IPS-NIHi7 (cell line): Measurements from ENCODE around the gene THBD.
A peak's percentile ranks its signal among the peaks of the same experiment; 100 is the strongest.

ENCODE experiments used
- DNase-seq: peaks from one replicate; pipeline ENCODE4 v3.0.0; 2012; ENCODE audit warnings: mixed read lengths; ENCODE audit errors: extremely low spot score

The THBD gene, protein sequence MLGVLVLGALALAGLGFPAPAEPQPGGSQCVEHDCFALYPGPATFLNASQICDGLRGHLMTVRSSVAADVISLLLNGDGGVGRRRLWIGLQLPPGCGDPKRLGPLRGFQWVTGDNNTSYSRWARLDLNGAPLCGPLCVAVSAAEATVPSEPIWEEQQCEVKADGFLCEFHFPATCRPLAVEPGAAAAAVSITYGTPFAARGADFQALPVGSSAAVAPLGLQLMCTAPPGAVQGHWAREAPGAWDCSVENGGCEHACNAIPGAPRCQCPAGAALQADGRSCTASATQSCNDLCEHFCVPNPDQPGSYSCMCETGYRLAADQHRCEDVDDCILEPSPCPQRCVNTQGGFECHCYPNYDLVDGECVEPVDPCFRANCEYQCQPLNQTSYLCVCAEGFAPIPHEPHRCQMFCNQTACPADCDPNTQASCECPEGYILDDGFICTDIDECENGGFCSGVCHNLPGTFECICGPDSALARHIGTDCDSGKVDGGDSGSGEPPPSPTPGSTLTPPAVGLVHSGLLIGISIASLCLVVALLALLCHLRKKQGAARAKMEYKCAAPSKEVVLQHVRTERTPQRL

DNA sequence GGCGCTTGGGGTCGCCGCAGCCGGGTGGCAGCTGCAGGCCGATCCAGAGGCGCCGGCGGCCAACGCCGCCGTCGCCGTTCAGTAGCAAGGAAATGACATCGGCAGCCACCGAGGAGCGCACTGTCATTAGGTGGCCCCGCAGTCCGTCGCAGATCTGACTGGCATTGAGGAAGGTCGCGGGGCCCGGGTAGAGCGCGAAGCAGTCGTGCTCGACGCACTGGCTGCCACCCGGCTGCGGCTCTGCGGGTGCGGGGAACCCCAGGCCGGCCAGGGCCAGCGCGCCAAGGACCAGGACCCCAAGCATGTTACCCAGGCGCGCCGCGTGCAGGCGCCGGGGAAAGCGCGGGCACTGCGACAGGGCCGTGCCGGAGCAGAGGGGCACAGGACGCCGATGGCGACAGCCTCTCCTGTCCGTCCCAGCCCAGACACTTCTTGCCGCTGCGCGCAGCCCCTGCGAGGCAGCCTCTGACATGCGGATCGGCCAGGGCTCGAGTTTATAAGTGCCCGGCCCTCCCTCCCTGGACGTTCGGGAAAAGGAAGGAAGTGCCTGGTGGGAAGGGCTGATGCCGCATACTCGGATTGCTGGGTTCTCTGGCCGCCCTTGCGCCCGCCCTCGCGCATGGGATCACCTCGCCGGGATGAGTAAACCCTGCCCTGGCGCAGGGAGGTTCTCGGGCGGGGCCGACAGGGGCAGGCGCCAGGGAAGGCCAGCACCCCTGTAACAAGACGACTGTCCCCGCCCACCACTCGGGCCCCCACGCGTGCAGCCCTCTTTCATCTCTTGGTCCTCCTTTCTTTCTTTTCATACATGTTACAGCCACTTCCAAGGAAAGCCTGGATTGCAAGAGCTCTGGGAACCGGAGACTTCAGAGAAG is at the start of gene THBD:
Gene THBD (minus strand): TSS at position 472 of the 875 bp plus-strand sequence. CDS start 168 bp downstream, at position 304.
- peak; percentile 49 for DNase-seq

DNA sequence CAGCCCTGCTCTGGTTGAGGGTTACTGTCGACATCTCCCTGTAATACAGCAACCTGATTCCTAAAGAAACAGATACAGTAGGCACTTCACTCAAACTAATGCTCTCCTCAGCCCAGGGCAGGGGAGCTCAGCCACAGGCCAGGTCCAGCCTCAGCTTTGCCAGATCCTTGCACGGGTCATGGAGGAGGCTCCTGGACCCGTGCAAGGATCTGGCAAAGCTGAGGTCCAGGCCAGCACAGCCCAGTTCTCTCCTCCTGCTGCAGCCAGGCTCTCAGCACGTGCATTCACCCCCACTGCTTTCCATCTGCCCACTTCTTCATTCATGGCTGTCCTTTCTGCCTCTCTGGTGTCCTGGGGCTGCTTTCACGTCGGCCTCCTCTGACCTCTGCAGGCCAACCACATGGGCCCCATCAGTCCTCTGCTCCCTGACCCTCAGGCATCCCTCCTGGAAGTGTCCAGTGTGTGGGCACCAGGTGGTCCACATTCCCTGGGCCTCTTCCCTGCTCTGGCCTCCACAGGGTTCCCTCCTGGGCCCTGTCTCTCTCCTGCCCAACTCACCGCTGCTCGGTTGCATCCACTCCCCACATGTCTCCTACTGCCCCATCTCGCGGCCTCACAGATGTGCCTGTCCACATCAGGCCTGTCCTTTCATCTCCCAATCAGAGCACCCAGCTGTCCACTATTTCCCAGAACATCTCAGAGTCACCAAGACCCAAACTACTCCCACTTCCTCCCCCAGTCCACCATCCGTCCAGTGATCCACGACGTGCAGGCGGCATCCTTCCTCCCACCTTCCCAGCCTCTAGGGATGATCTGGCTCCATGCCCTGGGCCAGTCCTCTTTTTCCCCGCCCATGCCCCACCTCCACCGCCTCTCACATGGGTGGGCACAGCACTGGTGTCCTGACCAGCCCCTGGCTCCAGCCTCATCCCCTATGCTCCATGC is 48.4 kb upstream of the THBD start:
- no peak for DNase-seq

DNA sequence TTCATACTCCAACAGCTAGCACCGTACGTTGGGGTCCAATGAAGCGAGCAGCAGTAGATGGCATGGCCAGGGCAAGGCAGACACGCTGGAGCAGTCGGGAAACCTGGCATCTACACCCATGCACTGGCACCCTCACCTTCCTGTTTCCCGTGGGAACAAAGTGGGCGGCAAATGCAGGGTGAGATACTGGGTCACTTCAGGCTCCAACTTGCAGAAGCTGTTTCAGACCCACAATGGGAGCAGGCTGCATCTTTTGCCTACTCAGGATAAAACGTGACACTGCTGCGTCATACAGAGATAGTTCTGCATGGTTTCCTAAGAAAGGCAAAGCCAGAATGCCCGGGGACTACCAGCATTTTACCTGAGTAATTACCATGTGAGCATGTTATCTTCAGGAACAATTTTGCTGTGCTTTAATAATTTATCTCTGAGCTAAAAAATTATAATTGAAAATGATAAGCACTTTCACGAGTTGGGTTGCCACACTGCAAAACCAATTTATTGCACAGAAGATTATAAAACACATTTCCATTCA is 47.6 kb upstream of the THBD start:
- no peak for DNase-seq

DNA sequence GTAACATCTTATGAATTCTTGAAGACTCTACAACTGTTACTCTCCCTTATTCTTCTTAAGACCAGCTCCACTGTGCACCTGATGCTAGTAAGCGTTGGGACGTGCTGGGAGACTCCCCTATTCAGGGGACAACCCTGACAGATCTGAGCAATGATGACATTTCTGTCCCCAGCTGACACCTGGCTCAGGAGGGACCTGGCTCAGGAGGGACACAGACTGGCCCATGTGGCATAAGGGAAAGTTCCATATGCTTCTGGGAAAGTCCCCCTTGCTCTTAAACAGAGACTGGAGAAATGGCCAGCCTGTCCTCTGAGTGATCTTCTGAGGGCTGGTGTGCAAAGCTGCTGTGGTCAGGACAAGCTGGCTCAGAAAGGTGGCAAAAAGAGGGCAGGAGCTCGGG is 46.6 kb upstream of the THBD start:
- no peak for DNase-seq

DNA sequence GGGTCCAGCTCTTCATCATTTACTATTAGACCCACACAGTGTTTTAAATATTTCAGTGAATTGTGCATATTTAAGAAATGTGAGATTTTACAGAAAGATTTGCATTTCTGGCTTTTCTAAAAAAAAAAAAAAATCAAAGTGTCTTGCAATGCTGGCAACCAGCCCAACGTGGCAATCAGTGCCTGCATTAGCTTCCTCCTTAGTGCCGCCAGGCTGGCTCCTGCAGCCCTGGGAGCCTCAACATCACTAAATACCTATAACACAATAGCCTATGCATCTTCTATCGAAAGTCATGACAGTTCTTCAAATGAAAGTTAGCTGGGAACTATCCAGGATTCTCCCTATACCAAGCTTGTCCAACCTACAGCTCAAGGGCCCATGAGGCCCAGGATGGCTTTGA is 46.0 kb upstream of the THBD start:
- no peak for DNase-seq

DNA sequence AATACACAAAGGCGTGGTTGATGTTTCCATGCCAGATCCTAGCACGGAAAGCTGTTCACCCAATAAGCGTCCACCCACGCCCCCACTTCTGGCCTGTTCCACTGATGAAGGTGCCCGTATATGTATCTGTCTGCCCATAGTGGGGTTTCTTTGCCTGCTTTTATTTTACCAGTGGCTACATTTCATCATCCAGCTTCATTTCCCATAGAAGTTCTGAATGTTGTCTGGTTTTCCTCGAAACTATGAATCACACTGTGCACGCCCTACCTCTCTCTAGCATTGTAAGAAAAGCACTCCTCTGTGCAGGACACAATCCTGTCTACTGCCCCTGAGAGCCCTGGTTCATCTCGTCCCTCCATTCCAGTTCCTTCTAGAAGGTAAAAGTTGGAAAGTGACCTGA is 45.5 kb upstream of the THBD start:
- no peak for DNase-seq

DNA sequence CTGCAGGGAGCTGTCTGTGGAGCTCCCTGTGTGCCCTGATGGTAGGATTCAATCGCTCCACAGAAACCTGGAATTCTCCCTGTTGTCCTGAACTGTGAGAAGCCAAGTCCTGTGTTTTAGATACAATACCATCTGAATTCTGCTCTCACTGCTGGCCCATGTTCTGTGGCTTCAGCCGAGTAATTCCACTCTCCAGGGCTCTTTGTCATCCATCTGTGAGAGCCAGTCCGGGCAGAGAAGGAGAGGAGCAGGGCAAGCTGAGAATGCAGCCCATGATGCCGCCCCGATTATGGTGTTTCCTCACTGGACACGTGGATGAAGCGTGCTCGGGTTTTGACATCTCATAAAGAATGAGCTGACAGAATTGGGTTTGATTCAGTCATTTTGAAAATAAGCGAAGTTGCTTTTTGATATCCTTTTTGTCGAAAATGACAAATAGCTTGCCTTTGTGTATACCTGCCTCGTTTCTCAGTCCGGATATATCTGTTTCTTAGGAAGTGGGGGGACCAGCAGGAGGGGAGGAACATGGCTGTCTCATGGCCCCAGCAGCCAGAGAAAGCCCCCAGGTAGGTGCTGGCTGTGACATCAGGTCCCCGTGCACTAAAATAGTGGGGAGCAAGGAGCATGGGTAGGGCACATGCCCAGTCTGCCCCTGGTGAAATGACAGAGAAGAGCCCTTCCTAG is 44.9 kb upstream of the THBD start:
- DNase-seq = no peak

DNA sequence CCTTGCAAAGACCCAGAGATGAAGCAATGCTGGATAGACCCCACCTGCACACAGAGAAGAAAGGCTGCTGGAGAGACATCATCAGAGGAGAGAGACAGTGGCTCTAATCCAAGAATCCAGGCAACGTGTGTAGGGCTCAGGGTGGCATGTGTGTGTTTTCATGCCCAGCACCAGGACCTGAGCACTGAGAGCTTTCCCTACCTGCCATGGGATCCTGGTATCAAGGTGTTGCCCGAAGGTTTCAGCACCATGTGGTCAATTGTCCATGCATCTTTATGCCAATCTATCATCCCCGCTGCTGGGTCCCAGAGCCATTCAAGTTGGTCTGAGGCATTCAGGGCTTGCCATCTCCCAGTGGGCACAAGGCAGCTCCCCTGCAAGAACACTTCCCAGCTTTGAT is 44.1 kb upstream of the THBD start:
- DNase-seq = no peak

DNA sequence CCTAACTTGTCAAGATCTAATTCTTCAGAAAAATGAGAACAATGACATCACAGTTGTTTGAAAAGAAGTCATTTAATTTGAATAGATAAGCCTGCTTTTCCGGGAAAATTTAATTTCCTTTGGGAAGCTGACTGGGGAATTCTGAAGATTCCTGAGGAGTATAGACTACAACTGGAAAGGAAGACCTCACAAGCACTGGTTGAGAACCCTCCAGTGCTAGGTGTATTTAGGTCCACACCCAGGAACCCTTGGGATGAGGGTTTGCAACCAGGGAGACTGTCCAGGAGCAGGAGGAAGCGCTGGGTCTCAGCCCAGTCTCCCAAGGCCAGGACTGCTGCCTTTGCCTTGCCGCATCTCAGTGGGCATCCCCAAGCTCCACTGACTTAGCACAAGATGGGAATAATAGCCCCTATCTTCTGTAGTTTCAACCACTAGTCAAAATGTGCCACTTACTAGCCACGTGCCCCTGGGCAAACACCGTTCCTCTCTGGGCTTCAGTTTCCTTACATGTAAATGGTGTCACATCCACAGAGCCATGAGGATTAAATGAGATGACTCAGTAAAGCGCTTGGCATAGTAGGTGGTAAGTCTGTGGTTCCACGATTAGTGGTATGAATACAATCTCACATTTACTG is 43.5 kb upstream of the THBD start:
- no peak for DNase-seq

DNA sequence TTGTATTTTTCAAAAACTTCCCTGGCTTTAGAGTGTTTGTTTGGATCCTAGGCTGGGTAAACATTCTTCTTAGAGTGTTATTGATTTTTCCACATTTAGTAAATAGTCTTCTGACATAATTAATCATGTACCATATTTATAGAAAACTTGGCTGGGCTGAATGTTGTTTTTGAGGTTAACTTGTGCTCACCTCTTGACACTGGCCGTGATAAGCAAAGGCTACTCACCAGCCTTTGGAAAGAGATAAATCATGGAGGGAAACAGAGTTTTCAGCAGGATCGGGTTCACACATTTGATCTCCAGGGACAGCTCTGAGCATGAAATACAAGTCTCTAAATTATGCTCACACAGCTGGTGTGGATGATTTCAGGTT is 42.9 kb upstream of the THBD start:
- DNase-seq = no peak

DNA sequence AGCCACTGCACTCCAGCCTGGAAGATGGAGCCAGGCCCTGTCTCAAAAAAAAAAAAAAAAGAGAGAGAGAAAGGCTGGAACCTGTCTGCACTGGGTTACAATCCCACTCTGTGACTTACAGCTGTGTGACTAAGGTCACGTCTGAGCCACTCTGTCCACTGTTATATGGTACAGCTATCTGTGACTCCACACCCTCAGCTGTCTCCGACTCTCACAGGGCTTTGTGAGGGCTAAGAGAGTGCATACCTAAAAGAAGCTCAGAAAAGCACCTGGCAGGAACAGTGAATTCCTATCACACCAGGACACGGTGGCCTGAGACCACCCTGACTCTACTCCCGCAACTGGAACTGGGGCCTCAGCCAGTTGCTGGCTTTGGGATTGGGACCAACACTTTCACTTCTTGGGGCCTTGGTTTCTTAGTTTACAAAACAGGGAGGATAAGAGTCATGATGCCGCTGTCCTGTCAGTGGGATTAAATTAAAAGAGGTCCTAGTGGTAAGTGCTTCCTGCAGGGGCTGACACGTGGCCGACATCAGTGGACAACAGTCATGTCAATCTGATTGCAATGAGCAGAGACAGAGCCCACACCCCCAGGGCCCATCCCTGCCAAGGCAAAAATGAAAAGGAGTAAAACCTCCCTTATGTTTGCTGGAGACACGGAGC is 42.4 kb upstream of the THBD start:
- DNase-seq = no peak

DNA sequence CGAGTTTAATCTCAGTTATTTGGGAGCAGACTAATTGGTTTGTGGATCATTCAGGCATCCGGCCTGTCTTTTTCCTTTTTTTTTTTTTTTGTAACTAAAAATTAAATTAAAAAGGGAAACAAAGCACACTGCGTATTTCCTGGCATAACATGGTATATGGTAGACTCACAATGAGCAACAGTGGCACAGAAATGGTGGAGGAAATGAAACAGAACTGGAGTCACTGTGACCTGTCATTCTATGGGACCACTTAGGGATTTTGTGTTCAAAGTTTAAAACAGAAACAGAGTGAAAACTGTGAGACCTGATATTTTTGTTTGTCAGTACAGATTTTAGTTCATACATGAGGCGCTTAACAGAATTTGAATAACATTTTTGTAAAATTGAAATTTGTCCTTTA is 41.4 kb upstream of the THBD start:
- DNase-seq = no peak

DNA sequence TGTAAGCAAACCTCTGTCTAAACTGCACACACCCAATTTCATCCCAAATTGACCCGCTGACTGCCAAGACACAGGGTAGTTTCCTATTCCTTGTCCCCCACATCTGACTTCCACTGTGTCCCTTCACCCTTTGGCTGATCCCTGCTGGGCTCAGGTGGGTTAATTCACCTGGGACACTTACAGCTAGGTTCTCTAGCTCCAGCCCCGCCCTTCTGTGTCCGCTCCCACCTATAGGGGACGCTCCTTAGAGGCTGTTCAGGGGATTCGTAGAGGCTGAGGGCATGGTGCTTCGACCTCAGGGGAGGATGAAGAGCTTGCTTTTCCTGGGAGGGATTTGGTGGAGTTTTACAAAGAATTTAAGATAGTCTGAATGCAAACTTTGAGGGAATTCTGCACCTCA is 40.7 kb upstream of the THBD start:
- DNase-seq = peak; percentile 47

DNA sequence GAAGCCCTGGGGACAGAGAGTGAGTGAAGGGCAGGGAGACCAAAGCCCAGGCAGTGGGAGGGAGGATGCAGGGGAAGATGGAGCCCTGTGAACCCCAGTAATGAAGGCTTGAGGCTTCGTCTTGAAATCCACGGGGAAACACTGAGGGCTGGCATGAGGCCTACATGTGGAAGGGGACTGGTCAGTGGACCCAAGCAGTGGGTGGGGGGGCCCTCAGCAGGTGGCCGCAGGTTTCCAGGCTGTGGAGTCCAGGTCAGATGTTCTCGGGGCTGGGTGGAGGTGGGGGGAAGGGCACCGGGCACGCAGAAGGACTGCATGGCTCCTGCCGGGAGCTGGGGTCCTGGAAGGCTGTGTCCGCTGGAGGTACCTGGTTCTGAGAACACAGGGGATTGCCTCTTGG is 39.4 kb upstream of the THBD start:
- no peak for DNase-seq

DNA sequence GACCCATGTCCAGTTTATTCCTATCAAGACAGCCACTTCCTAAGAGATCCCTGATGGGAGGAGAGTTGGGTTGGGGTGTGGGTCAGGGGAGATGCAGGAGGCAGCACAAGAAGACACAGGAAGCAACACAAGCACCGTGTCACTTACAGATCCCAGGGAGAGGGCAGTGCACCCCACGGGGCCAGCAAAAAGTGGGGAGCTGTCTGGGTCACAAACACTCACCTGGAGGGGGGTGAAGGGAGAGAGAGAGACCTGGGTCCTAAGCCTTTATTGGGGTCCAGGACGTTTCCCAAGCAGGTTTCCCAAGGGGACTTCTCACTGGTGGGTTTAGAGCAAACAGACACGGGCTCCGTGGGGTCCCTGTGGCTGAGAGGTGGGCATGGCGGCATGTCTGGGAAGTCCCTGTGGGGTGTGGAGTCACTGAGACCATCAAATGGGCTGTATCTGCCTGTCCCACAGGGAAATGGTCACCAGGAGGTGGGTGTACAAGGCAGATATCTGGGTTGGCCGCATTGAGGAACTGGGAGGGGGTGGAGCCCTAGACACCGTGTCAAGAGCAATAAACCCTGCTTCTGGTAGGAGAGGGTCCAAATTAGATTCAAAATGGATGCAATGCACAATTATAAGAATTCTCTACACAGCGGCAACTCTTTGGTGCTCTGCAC is 38.2 kb upstream of the THBD start:
- DNase-seq = no peak

DNA sequence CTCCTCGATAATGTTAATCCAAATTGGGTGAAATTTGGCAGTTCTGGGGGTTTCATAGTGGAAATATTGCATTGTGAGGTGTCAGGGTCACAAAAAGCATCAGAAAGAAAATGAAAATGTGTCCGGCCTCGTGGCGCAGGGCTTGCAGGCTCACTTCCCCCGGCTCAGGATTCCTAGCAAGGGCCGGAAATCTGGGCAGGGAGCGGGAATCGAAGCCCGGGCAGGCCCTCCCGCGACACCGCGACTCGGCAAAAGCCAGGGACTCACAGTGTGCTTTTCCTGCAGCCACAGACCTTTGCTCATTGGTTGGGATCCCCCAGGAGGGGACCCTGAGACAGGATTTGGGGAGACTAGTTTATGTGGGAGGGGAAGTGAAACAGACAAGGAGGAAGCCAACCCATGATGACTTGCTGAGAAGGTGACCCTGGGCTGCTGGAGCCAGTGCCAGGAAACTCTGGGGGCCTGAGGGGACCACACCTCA is 37.5 kb upstream of the THBD start:
- DNase-seq = no peak

DNA sequence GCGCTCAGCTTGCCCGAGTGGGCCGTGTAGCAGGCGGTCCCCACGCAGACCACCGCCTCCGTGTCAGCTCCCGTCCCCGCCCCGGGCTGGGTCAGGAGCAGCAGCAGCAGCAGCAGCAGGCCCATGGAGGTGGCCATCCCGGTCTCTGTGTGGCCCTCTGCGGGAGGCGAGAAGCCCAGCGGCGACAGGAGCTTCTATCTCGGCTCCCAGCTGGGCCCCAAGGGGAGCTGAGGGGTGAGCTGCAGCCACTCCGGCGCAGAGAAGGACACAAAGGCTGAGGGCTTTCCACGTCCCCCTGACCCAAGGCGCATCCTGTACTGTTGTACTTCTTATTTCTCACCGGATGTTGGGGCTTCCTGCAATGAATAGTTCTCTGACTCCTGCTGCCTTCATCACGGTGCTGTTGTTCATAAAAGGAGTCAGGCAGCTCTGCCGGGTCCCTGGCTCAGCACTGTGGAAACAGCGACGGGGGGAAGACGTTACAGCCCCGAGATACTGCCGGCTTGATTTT is 36.6 kb upstream of the THBD start, which contains the start of gene CD93:
Gene CD93 (minus strand): TSS at position 269 of the 511 bp plus-strand sequence. CDS start 132 bp downstream, at position 137.
- DNase-seq = no peak

DNA sequence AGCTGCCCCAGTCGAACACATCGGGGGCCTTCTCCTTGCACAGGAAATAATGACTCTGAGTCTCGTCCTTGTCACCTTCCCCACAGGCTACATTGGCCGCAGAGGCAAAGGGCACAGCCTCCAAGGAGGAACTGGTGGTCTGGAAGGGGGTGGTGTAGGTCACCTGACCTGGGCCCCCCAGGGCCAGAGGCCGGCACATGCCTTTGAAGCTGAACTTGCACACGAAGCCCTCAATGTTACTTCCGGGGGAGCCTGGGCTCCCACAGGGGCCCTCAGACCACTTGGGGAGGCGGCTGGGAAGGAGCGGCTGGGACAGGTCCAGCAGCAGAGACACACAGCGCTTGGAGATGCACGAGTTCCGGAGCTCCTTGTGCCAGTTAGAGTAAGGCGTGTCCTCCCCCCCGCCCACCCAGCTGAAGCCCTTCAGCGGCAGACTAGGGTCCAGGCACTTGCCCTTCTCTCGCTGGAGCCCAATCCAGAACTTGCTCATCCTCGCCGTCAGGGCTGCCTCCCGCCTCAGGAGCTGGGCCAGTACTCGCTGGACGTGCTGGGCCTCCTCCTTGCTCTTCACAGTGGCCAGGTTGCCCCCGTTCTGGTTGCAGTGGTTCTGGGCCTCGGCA is 36.1 kb upstream of the THBD start:
- DNase-seq = no peak
